ENCODE data around the gene PID1.

PID1 gene

GRCh38 chr2:229300790-229301189 is 29.7 kb upstream of the PID1 start:
- no peak overlapping the region for H3K56ac ChIP-seq (ENCODE audit: low read length)
- no peak overlapping the region for H3K23ac ChIP-seq (ENCODE audit: low read length)
- no peak overlapping the region for H3K4ac ChIP-seq (ENCODE audit: low read depth, low read length)
- H2BK120ac ChIP-seq (ENCODE audit: low read depth, low read length) = no peak overlapping the region
- no peaks in the 10 kb centered on the region for H3K79me2 ChIP-seq (ENCODE audit: control insufficient read depth, insufficient read depth, low read length)
- H3K36me3 ChIP-seq (ENCODE audit: control insufficient read depth, insufficient read depth, low read length) = no peaks in the 10 kb centered on the region
- H3K4me2 ChIP-seq (ENCODE audit: low read length) = no peak overlapping the region
- no peak overlapping the region for H2BK15ac ChIP-seq (replicated peaks; ENCODE audit: low read depth)
- H4K5ac ChIP-seq (ENCODE audit: low read length) = no peak overlapping the region
- no peak for DNase-seq
- no peaks in the 10 kb centered on the region for H3K4me1 ChIP-seq (ENCODE audit: control insufficient read depth, low read depth, low read length)
- H2BK5ac ChIP-seq (ENCODE audit: low read length) = no peak overlapping the region
- no peaks in the 10 kb centered on the region for H3K79me1 ChIP-seq (ENCODE audit: low read length)
- H3K4me3 ChIP-seq (ENCODE audit: low read length) = no peak overlapping the region
- H3K9ac ChIP-seq (ENCODE audit: low read length) = no peak overlapping the region
- H3K27ac ChIP-seq (ENCODE audit: low read depth, low read length) = no peak overlapping the region
- H2AK5ac ChIP-seq (ENCODE audit: low read length) = no peak overlapping the region
- WGBS (ENCODE audit: extremely low coverage, insufficient coverage, low lambda C conversion rate) = no CpG with 5 or more reads among the region's 3 CpGs
- no peaks in the 10 kb centered on the region for H3K27me3 ChIP-seq (ENCODE audit: insufficient read depth, low read length, poor library complexity)
- no peak overlapping the region for H4K8ac ChIP-seq (ENCODE audit: low read depth, low read length)
- no peak overlapping the region for H3K18ac ChIP-seq (ENCODE audit: low read length)

- H4K8ac ChIP-seq (ENCODE audit: low read depth, low read length) = no peak overlapping the region
- WGBS (ENCODE audit: extremely low coverage, insufficient coverage, low lambda C conversion rate) = no CpG with 5 or more reads among the region's 1 CpG
- no peaks in the 10 kb centered on the region for H3K79me1 ChIP-seq (ENCODE audit: low read length)
- H3K56ac ChIP-seq (ENCODE audit: low read length) = no peak overlapping the region
- H3K36me3 ChIP-seq (ENCODE audit: control insufficient read depth, insufficient read depth, low read length) = no peaks in the 10 kb centered on the region
- H3K4me1 ChIP-seq (ENCODE audit: control insufficient read depth, low read depth, low read length) = no peaks in the 10 kb centered on the region
- H3K27me3 ChIP-seq (ENCODE audit: insufficient read depth, low read length, poor library complexity) = no peaks in the 10 kb centered on the region
- no peak overlapping the region for H3K18ac ChIP-seq (ENCODE audit: low read length)
- H2BK15ac ChIP-seq (replicated peaks; ENCODE audit: low read depth) = no peak overlapping the region
- no peaks in the 10 kb centered on the region for H3K79me2 ChIP-seq (ENCODE audit: control insufficient read depth, insufficient read depth, low read length)
- no peak overlapping the region for H3K4me2 ChIP-seq (ENCODE audit: low read length)
- no peak overlapping the region for H2AK5ac ChIP-seq (ENCODE audit: low read length)
- H2BK5ac ChIP-seq (ENCODE audit: low read length) = no peak overlapping the region
- H4K5ac ChIP-seq (ENCODE audit: low read length) = no peak overlapping the region
- no peak overlapping the region for H2BK120ac ChIP-seq (ENCODE audit: low read depth, low read length)
- no peak overlapping the region for H3K23ac ChIP-seq (ENCODE audit: low read length)
- no peak overlapping the region for H3K9ac ChIP-seq (ENCODE audit: low read length)
- no peak overlapping the region for H3K4ac ChIP-seq (ENCODE audit: low read depth, low read length)
- no peak for DNase-seq
- H3K4me3 ChIP-seq (ENCODE audit: low read length) = no peak overlapping the region
- H3K27ac ChIP-seq (ENCODE audit: low read depth, low read length) = no peak overlapping the region
Measured at GRCh38 chr2:229300371-229300770, 29.3 kb upstream of the PID1 start.

GRCh38 chr2:229297247-229297646 is 26.2 kb upstream of the PID1 start:
- no peaks in the 10 kb centered on the region for H3K4me1 ChIP-seq (ENCODE audit: control insufficient read depth, low read depth, low read length)
- H3K4me2 ChIP-seq (ENCODE audit: low read length) = no peak overlapping the region
- H2BK120ac ChIP-seq (ENCODE audit: low read depth, low read length) = no peak overlapping the region
- no peak overlapping the region for H2BK15ac ChIP-seq (replicated peaks; ENCODE audit: low read depth)
- H2BK5ac ChIP-seq (ENCODE audit: low read length) = no peak overlapping the region
- no peaks in the 10 kb centered on the region for H3K27me3 ChIP-seq (ENCODE audit: insufficient read depth, low read length, poor library complexity)
- H3K9ac ChIP-seq (ENCODE audit: low read length) = no peak overlapping the region
- H3K4ac ChIP-seq (ENCODE audit: low read depth, low read length) = no peak overlapping the region
- H2AK5ac ChIP-seq (ENCODE audit: low read length) = no peak overlapping the region
- no peak overlapping the region for H3K23ac ChIP-seq (ENCODE audit: low read length)
- H3K4me3 ChIP-seq (ENCODE audit: low read length) = no peak overlapping the region
- H3K36me3 ChIP-seq (ENCODE audit: control insufficient read depth, insufficient read depth, low read length) = no peaks in the 10 kb centered on the region
- WGBS (ENCODE audit: extremely low coverage, insufficient coverage, low lambda C conversion rate) = no CpG with 5 or more reads among the region's 6 CpGs
- no peak overlapping the region for H4K5ac ChIP-seq (ENCODE audit: low read length)
- H4K8ac ChIP-seq (ENCODE audit: low read depth, low read length) = no peak overlapping the region
- no peak for DNase-seq
- no peaks in the 10 kb centered on the region for H3K79me2 ChIP-seq (ENCODE audit: control insufficient read depth, insufficient read depth, low read length)
- H3K56ac ChIP-seq (ENCODE audit: low read length) = no peak overlapping the region
- H3K18ac ChIP-seq (ENCODE audit: low read length) = no peak overlapping the region
- H3K79me1 ChIP-seq (ENCODE audit: low read length) = no peaks in the 10 kb centered on the region
- no peak overlapping the region for H3K27ac ChIP-seq (ENCODE audit: low read depth, low read length)

DNA sequence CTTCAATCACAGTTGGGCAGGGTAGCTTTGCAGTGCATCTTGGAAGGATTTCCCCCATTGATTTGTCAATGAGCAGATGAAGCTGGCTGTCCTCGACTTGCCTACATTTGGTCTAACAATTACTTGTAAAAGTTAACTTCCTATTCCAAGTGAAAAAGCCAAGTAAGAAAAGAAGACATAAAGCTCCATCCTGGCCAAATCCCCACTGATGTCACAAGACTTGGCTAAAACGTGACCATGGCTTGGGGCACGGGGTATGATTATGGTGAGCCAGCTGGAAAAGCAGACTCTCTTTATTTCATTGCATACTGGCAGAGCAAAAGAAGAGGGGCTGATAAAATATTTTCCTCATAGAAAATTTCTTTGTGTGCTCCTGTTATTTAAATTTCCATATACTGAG is 25.4 kb upstream of the PID1 start:
- no peak overlapping the region for H2BK5ac ChIP-seq (ENCODE audit: low read length)
- no peak overlapping the region for H2BK120ac ChIP-seq (ENCODE audit: low read depth, low read length)
- no peak overlapping the region for H3K18ac ChIP-seq (ENCODE audit: low read length)
- no peak overlapping the region for H3K27ac ChIP-seq (ENCODE audit: low read depth, low read length)
- H3K4ac ChIP-seq (ENCODE audit: low read depth, low read length) = no peak overlapping the region
- H3K56ac ChIP-seq (ENCODE audit: low read length) = no peak overlapping the region
- H3K4me3 ChIP-seq (ENCODE audit: low read length) = no peak overlapping the region
- H4K5ac ChIP-seq (ENCODE audit: low read length) = no peak overlapping the region
- no peaks in the 10 kb centered on the region for H3K36me3 ChIP-seq (ENCODE audit: control insufficient read depth, insufficient read depth, low read length)
- H3K23ac ChIP-seq (ENCODE audit: low read length) = no peak overlapping the region
- no CpG with 5 or more reads among the region's 3 CpGs for WGBS (ENCODE audit: extremely low coverage, insufficient coverage, low lambda C conversion rate)
- no peak for DNase-seq
- no peaks in the 10 kb centered on the region for H3K79me2 ChIP-seq (ENCODE audit: control insufficient read depth, insufficient read depth, low read length)
- H3K4me1 ChIP-seq (ENCODE audit: control insufficient read depth, low read depth, low read length) = no peaks in the 10 kb centered on the region
- H2BK15ac ChIP-seq (replicated peaks; ENCODE audit: low read depth) = no peak overlapping the region
- H3K79me1 ChIP-seq (ENCODE audit: low read length) = no peaks in the 10 kb centered on the region
- H3K9ac ChIP-seq (ENCODE audit: low read length) = no peak overlapping the region
- H3K4me2 ChIP-seq (ENCODE audit: low read length) = no peak overlapping the region
- H2AK5ac ChIP-seq (ENCODE audit: low read length) = no peak overlapping the region
- H3K27me3 ChIP-seq (ENCODE audit: insufficient read depth, low read length, poor library complexity) = no peaks in the 10 kb centered on the region
- no peak overlapping the region for H4K8ac ChIP-seq (ENCODE audit: low read depth, low read length)

GRCh38 chr2:229296016-229296415 is 24.9 kb upstream of the PID1 start:
- H4K8ac ChIP-seq (ENCODE audit: low read depth, low read length) = no peak overlapping the region
- DNase-seq = no peak
- H3K4me1 ChIP-seq (ENCODE audit: control insufficient read depth, low read depth, low read length) = no peaks in the 10 kb centered on the region
- no peak overlapping the region for H2BK5ac ChIP-seq (ENCODE audit: low read length)
- H3K79me2 ChIP-seq (ENCODE audit: control insufficient read depth, insufficient read depth, low read length) = no peaks in the 10 kb centered on the region
- no peak overlapping the region for H3K56ac ChIP-seq (ENCODE audit: low read length)
- no peak overlapping the region for H3K27ac ChIP-seq (ENCODE audit: low read depth, low read length)
- H3K79me1 ChIP-seq (ENCODE audit: low read length) = no peaks in the 10 kb centered on the region
- no peak overlapping the region for H3K23ac ChIP-seq (ENCODE audit: low read length)
- H3K18ac ChIP-seq (ENCODE audit: low read length) = no peak overlapping the region
- no peak overlapping the region for H2AK5ac ChIP-seq (ENCODE audit: low read length)
- H3K27me3 ChIP-seq (ENCODE audit: insufficient read depth, low read length, poor library complexity) = no peaks in the 10 kb centered on the region
- H3K9ac ChIP-seq (ENCODE audit: low read length) = no peak overlapping the region
- no peak overlapping the region for H3K4me3 ChIP-seq (ENCODE audit: low read length)
- no peak overlapping the region for H3K4ac ChIP-seq (ENCODE audit: low read depth, low read length)
- no peak overlapping the region for H2BK15ac ChIP-seq (replicated peaks; ENCODE audit: low read depth)
- no peak overlapping the region for H4K5ac ChIP-seq (ENCODE audit: low read length)
- no peaks in the 10 kb centered on the region for H3K36me3 ChIP-seq (ENCODE audit: control insufficient read depth, insufficient read depth, low read length)
- no peak overlapping the region for H3K4me2 ChIP-seq (ENCODE audit: low read length)
- no peak overlapping the region for H2BK120ac ChIP-seq (ENCODE audit: low read depth, low read length)

DNA sequence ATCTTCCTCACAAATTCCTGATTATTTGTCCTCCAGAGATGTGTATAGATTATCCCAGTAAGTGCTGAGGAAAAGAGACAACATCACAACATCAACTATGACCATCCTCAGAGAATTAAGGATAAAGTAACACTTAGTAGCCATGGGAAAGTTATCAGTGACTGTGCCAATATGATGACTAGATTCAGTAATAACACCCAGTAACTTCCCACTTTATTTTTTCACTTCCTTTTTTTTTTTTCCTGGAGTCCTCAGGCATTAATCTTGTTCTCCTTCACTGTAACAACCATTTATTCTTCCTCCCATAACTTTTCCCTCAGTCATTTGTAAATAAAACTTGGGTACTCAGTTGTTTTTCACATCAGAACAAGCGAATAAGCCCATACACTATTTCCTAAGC is 16.7 kb upstream of the PID1 start:
- Histone ChIP-seq H3K27me3 (ENCODE audit: insufficient read depth, low read length, poor library complexity) (no peaks in the 10 kb centered on the region), H3K79me2 (ENCODE audit: control insufficient read depth, insufficient read depth, low read length) (no peaks in the 10 kb centered on the region), H2BK5ac (ENCODE audit: low read length) (no peak overlapping the region), H3K4me3 (ENCODE audit: low read length) (no peak overlapping the region), H3K79me1 (ENCODE audit: low read length) (no peaks in the 10 kb centered on the region), H2BK120ac (ENCODE audit: low read depth, low read length) (no peak overlapping the region), H3K36me3 (ENCODE audit: control insufficient read depth, insufficient read depth, low read length) (no peaks in the 10 kb centered on the region), H3K4ac (ENCODE audit: low read depth, low read length) (no peak overlapping the region), H3K9ac (ENCODE audit: low read length) (no peak overlapping the region), H3K56ac (ENCODE audit: low read length) (no peak overlapping the region), H3K4me2 (ENCODE audit: low read length) (no peak overlapping the region), H2AK5ac (ENCODE audit: low read length) (no peak overlapping the region), H3K4me1 (ENCODE audit: control insufficient read depth, low read depth, low read length) (no peaks in the 10 kb centered on the region), H3K18ac (ENCODE audit: low read length) (no peak overlapping the region), H3K27ac (ENCODE audit: low read depth, low read length) (no peak overlapping the region), H2BK15ac (replicated peaks; ENCODE audit: low read depth) (no peak overlapping the region), H3K23ac (ENCODE audit: low read length) (no peak overlapping the region), H4K8ac (ENCODE audit: low read depth, low read length) (no peak overlapping the region), H4K5ac (ENCODE audit: low read length) (no peak overlapping the region)
- no CpG with 5 or more reads among the region's 1 CpG for WGBS (ENCODE audit: extremely low coverage, insufficient coverage, low lambda C conversion rate)
- no peak for DNase-seq
